Natural killer cell treated with Interleukin-12 subunit alpha and Interleukin-12 subunit beta and Interleukin-15 and Interleukin-18, amount 100 ng/mL, for 72 hours (primary cell): ENCODE results near the gene DCP2. TPM values are rescaled to one million over a fixed set of nuclear protein-coding genes. Genes with fewer than 3 reads are reported as not detected.
A peak's percentile ranks its signal among the peaks of the same experiment; 100 is the strongest.
"Not testable (repeated sequence)": the region's sequence is repeated elsewhere in the genome, so short reads cannot be mapped to it uniquely, and the experiment has no call there.

ENCODE experiments used
- ATAC-seq, 2 donors: fragments of 150-1000 bp; cut with Tn5 transposase in 1 of 2; sonication (Bioruptor Pico), chemical (Tn5 transposase) in 1 of 2; 2 replicates each; pipeline ENCODE4 v1.10.0; 2021
- DNase-seq: peaks from one replicate; pipeline ENCODE4 v3.0.0; 2022; ENCODE audit warnings: low spot score
- H3K27ac Mint-ChIP-seq, 2 donors: 1 replicate in 1 of 2; 2 replicates in 1 of 2; pipeline ENCODE4 v1.8.0; 2022; ENCODE audit warnings: mixed read lengths in 2 of 2, mild to moderate bottlenecking in 1 of 2, moderate library complexity in 1 of 2
- H3K27me3 Mint-ChIP-seq, 2 donors: 1 replicate in 1 of 2; 2 replicates in 1 of 2; pipeline ENCODE4 v1.8.0; 2022; ENCODE audit warnings: mixed read lengths in 2 of 2
- H3K36me3 Mint-ChIP-seq: one replicate; pipeline ENCODE4 v1.8.0; 2022; ENCODE audit warnings: mixed read lengths
- H3K4me1 Mint-ChIP-seq, 2 donors: 1 replicate in 1 of 2; 2 replicates in 1 of 2; pipeline ENCODE4 v1.8.0; 2022; ENCODE audit warnings: low read depth in 2 of 2, mixed read lengths in 2 of 2, mild to moderate bottlenecking in 1 of 2
- H3K4me3 Mint-ChIP-seq: one replicate; pipeline ENCODE4 v1.8.0; 2022; ENCODE audit warnings: mixed read lengths
- H3K9me3 Mint-ChIP-seq: 2 replicates; pipeline ENCODE4 v1.8.0; 2022; ENCODE audit warnings: mixed read lengths
- total RNA-seq, 2 donors: library from RNA; stranded (reverse); gene quantifications; one replicate each; pipeline ENCODE4 v1.2.3, GENCODE V29; 2022

The DCP2 gene
- total RNA-seq, 2 donors from 2014 or later, result 76.9 to 95.1 TPM

DNA sequence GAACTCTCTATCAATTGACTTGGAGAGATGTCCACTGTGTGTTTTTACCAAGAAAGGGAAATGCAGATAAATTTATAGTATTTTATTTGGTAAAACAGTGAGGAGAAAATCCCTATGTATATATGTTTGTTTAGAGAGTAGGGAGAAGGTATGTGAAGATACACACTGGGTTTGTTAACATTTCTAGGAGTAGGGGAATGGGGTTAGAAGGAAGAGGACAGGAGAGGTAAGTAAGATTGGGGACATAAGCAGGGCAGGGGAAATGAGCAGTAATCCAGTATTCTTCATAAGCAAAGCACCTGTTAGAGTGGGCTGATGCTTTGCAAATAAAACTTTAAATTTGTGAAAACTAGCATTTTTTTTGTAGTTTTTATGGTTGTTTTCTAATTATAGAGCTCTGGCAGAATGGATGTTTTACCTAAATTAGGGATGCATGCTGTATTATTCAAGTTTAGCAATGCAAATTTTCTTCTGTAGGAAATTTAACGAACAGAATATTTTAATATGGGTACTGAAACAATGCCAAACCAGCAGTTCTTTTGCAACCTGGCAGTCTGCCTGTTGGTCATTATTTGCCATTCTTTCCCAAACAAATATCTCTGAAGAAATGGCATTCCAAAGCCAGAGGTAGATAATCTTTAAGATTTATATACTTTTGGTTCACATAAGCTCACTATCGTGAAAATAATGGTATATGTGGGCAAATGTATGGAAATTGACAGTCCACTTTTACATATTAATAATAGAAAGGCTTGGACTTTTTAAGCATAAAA, 19.4 kb upstream of the DCP2 start:
- ATAC-seq, result no peak
- no peak for DNase-seq
- Mint-ChIP-seq H3K27ac (no peak overlapping the region), H3K9me3 (no peaks in the 10 kb centered on the region), H3K36me3 (no peaks in the 10 kb centered on the region), H3K4me3 (no peak overlapping the region), H3K27me3 (peaks cover 0 to 8% of the 10 kb centered on the region in 2 donors), H3K4me1 (peaks cover 7 to 11% of the 10 kb centered on the region in 2 donors)

DNA sequence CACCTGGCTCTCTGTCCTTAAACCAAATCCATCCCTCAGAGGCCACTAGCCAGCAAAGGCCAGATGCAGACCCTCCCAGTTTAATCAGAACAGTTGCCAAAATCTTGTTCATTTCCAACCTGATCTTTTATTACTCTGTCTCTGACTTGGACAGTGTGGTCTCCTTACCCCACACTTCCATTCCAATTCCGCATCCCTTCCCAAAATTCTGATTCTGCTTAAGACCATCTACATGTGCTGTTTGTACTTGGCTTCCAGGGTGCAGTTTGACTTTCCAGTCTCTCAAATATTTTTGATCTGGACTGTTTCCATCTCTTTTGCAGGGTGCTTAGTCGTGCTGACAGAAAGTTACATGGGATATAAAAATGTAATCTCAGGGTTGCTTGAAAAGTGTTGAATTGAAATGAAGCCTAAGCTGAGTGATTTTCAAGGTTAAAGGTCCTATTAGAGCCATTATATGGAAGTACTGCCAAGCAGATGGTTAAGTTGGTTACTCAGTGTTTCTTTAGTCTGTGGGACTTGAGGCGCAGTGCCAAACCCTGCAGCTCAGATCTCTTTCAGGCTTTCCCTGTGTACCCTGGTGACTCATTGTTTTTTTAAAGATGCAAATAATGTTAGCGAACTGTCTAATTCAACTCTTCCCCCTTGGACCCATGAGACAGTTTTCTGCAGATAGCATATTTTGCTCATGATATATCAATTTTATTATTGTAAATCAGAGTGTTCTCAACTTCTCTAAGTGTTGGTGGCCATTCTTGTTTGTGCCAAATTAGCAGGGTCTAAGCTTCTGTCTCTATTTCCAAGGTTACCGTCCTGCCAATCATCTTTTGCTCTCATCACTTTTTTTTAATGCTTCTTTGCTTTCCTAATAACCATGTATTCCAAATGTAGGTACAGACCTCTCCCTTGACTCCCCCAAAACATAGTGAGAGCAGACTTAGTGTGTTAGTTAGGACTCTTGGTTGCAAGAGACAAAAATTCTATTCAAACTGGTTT, 18.2 kb upstream of the DCP2 start:
- DNase-seq (no peak), ATAC-seq (peak; percentile 24 to 56)
- Mint-ChIP-seq H3K36me3 (no peaks in the 10 kb centered on the region), H3K4me1 (peaks cover 15 to 20% of the 10 kb centered on the region in 2 donors), H3K27ac (peak overlapping the region in 1 of 2 donors; percentile 6), H3K27me3 (peaks cover 0 to 7% of the 10 kb centered on the region in 2 donors), H3K9me3 (no peaks in the 10 kb centered on the region), H3K4me3 (no peak overlapping the region)

DNA sequence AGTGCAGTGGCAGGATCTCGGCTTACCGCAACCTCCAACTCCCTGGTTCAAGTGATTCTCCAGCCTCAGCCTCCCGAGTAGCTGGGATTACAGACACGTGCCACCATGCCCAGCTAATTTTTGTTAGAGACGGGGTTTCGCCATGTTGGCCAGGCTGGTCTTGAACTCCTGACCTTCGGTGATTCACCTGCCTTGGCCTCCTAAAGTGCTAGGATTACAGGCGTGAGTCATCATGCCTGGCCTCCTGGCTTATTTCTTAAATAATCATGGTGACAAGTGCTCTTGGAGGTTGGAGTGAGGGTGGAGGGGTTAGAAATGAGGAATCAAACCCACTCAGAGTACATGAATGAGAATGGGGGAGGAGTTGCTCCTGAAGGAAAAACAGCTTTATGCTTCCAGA, 16.7 kb upstream of the DCP2 start:
- not testable (repeated sequence) for DNase-seq, ATAC-seq, H3K4me3 Mint-ChIP-seq, H3K27me3 Mint-ChIP-seq, H3K36me3 Mint-ChIP-seq, H3K9me3 Mint-ChIP-seq
- Mint-ChIP-seq H3K27ac (peak overlapping the region in 1 of 2 donors; percentile 65), H3K4me1 (peaks cover 22 to 30% of the 10 kb centered on the region in 2 donors)

DNA sequence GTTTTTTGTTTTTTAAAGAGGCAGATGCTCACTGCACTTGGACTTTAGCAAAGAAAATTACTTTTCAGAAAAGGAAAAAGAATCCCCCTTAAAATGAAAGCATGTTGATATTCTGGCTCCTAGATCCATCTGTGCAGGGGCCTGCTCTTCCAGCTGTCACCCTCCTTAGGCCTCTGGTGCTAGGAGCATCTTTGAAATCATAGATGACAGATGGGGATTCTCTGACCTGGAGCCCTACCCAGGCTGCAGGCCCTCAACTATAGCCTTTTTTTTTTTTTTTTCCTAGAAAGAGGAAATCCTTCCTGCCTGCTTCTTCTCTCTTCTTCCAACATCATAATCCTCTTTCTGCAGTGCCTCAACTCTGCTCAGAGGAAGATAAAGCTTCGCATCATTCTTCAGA, 16.3 kb upstream of the DCP2 start:
- H3K4me3 Mint-ChIP-seq, result no peak overlapping the region
- peaks cover 22 to 30% of the 10 kb centered on the region in 2 donors for H3K4me1 Mint-ChIP-seq
- peak overlapping the region; percentile 4 to 65 for H3K27ac Mint-ChIP-seq
- H3K27me3 Mint-ChIP-seq, result peaks cover 0 to 5% of the 10 kb centered on the region in 2 donors
- no peaks in the 10 kb centered on the region for H3K36me3 Mint-ChIP-seq
- ATAC-seq, result no peak
- no peak for DNase-seq
- H3K9me3 Mint-ChIP-seq, result no peaks in the 10 kb centered on the region

DNA sequence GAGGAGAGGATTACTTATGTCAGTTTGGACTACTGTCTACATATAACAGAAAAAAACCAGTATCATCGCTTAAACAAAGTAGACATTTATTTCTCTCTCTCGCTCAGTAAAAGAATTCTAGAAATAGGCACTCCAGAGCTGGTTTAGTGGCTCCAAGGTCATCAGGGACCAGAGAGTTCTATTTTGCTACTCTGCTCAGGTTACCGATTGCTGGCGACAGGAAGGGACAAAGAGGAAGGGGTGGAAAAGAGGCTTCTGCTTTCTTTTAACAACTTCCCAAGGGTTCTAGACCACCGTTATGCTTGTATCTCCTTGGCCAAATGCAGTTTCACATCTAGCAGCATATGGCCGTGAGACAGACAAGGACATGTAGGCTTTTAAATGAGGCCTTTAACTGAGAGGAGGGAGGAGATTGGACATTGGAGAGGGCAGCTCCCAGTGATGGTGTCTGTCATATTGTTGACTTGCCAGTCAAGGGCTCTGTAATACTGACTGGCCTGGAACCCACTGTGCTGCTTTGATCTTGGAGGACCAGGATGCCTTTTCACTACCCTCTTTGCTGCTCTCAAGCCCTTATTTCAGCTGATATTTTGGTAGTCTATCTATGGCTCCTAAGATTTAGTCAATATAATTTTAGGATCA, 15.6 kb upstream of the DCP2 start:
- Mint-ChIP-seq H3K4me3 (no peak overlapping the region), H3K27me3 (peaks cover 0 to 5% of the 10 kb centered on the region in 2 donors), H3K9me3 (no peaks in the 10 kb centered on the region), H3K36me3 (no peaks in the 10 kb centered on the region), H3K4me1 (peaks cover 22 to 34% of the 10 kb centered on the region in 2 donors), H3K27ac (peak overlapping the region; percentile 4 to 65)
- no peak for ATAC-seq
- DNase-seq, result no peak

DNA sequence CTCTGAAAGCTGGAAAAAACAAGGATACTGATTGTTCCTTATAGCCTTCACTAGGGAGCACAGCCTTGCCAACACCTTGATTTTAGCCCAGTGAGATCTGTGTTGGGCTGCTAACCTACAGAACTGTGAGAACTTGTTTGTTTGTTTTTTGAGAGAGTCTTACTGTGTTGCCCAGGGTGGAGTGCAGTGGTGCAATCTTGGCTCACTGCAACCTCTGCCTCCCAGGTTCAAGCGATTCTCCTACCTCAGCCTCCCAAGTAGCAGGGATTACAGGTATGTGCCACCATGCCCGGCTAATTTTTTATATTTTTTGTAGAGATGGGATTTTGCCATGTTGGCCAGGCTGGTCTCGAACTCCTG, 13.2 kb upstream of the DCP2 start:
- not testable (repeated sequence) for ATAC-seq, H3K36me3 Mint-ChIP-seq, H3K27me3 Mint-ChIP-seq, DNase-seq, H3K9me3 Mint-ChIP-seq
- Mint-ChIP-seq H3K27ac (peak overlapping the region; percentile 80 to 90), H3K4me3 (peak overlapping the region; percentile 67), H3K4me1 (peaks cover 22 to 42% of the 10 kb centered on the region in 2 donors)

DNA sequence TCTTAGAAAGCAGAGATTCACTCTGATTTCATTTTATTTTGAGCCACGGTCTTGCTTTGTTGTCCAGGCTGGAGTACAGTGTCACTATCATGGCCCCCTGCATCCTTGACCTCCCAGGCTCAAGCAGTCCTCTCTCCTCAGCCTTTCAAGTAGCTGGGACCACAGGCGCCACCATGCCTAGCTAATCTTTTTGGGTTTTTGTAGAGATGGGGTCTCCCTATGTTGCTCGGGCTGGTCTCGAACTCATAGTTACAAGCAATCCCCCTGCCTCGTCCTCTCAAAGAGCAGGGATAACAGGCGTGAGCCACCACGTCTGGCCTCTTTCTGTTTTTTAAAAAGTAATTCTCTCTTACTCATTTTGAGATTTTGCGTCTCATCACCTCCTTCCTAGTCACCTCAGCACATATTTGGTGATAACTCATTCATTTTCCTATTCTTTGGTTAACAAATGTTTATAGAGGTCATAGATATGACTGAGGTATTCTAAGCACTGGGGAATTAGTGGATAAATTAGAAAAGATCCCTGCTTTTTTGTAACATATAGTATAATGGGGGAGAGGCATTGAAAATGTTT, 10.8 kb upstream of the DCP2 start:
- peak overlapping the region; percentile 61 to 76 for H3K27ac Mint-ChIP-seq
- H3K4me1 Mint-ChIP-seq, result peaks cover 15 to 38% of the 10 kb centered on the region in 2 donors
- no peaks in the 10 kb centered on the region for H3K9me3 Mint-ChIP-seq
- no peaks in the 10 kb centered on the region for H3K36me3 Mint-ChIP-seq
- DNase-seq (no peak), ATAC-seq (peak in 1 of 2 donors; percentile 60)
- H3K27me3 Mint-ChIP-seq, result no peaks in the 10 kb centered on the region
- peak overlapping the region; percentile 49 for H3K4me3 Mint-ChIP-seq

DNA sequence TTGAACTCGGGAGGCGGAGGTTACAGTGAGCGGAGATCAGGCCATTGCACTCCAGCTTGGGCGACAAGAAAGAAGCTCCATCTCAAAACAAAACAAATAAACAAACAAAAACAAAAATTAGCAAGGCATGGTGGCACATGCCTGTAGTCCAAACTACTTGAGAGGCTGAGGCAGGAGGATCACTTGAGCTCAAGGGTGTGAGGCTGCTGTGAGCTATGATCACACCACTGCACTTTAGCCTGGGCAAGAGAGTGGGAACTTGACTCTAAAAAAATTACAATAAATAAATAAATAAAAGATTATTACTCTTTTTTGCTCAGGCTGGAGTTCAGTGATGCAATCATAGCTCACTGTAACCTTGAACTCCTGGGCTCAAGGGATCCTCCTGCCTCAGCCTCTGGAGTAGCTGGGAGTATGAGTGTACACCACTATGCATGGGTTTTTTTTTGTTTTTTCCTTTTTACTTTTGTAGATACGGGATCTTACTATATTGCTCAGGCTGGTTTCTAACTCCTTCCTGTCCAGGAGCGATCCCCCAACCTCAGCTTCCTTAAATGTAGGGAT, 9.0 kb upstream of the DCP2 start:
- no peak for DNase-seq

DNA sequence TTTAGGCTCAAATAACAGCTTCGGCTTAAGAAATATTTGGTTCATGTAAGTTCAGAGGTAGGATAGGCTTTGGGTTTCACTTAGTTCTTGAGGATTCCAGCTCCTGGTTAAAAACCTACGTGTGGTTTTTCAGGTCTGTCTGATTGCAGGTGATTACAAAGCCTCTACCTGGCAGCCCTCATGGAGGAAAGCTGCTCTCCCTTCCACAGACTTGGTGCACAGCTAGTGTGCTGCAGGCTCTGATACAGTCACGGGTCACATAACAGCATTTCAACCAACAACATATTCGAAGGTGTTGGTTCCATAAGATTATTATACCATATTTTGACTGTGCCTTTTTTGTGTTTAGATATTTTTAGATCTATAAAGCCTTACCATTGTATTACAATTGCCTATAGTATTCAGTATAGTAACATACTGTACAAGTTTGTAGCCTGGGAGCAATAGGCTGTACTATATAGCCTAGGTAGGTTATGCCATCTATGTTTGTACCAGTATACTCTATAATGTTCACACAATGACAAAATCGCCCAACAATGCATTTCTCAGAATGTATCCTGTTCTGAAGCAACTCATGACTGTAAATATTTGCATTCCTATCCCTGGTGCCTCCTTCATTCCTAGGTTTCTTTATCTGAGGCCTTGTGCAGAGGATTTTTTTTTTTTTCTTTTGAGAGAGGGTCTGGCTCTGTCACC, 8.0 kb upstream of the DCP2 start:
- H3K27me3 Mint-ChIP-seq, result no peaks in the 10 kb centered on the region
- no peaks in the 10 kb centered on the region for H3K9me3 Mint-ChIP-seq
- H3K36me3 Mint-ChIP-seq, result no peaks in the 10 kb centered on the region
- ATAC-seq, result no peak
- no peak overlapping the region for H3K4me3 Mint-ChIP-seq
- no peak overlapping the region for H3K27ac Mint-ChIP-seq
- peaks cover 6 to 27% of the 10 kb centered on the region in 2 donors for H3K4me1 Mint-ChIP-seq
- DNase-seq, result no peak

More for the DNA sequence above, 9.0 kb upstream of the DCP2 start:
- peaks cover 15 to 37% of the 10 kb centered on the region in 2 donors for H3K4me1 Mint-ChIP-seq
- no peak overlapping the region for H3K4me3 Mint-ChIP-seq
- H3K9me3 Mint-ChIP-seq, result no peaks in the 10 kb centered on the region
- ATAC-seq, result no peak
- H3K36me3 Mint-ChIP-seq, result no peaks in the 10 kb centered on the region
- no peak overlapping the region for H3K27ac Mint-ChIP-seq
- no peaks in the 10 kb centered on the region for H3K27me3 Mint-ChIP-seq

DNA sequence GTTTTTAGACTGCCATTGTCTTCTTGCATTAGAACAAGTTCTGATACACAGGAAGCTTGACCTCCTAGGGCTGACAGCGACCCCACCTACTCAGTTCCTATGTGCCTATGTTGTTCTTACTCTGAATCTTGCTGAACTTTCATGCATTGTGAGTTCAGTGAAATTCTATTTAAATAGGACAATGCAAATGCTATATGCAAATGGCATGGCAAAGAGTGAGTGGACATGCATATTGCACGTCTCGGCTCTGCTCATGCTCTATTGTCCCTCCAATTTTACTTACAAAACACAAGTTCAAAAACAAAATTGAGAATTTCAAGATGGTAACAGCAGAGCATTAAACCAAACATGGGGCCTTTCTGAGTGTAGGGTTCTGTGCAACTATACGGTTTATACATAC, 5.3 kb upstream of the DCP2 start:
- no peak overlapping the region for H3K27ac Mint-ChIP-seq
- H3K9me3 Mint-ChIP-seq, result no peaks in the 10 kb centered on the region
- no peaks in the 10 kb centered on the region for H3K36me3 Mint-ChIP-seq
- H3K4me1 Mint-ChIP-seq, result peaks cover 8 to 24% of the 10 kb centered on the region in 2 donors
- no peak overlapping the region for H3K4me3 Mint-ChIP-seq
- DNase-seq (no peak), ATAC-seq (no peak)
- no peaks in the 10 kb centered on the region for H3K27me3 Mint-ChIP-seq

DNA sequence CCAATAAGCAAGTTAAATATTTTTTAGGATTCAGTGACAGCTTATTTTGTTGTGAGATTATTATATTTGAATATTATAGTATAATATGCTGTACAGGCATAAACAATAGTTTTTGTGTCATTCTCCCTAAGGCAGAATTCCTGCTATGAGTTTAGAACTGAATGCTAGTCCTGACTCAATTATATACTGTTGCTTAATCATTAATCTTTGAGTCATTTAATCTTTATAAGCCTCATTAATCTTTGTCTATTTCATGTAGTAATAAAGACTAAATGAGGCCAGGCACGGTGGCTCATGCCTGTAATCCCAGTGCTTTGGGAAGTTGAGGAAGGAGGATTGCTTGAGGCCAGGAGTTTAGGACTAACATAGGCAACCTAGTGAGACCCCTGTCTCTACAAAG, 3.6 kb upstream of the DCP2 start:
- H3K36me3 Mint-ChIP-seq, result no peaks in the 10 kb centered on the region
- peaks cover 14 to 25% of the 10 kb centered on the region in 2 donors for H3K4me1 Mint-ChIP-seq
- H3K9me3 Mint-ChIP-seq, result no peaks in the 10 kb centered on the region
- no peak overlapping the region for H3K27ac Mint-ChIP-seq
- no peak for DNase-seq
- ATAC-seq, result no peak
- H3K4me3 Mint-ChIP-seq, result no peak overlapping the region
- no peaks in the 10 kb centered on the region for H3K27me3 Mint-ChIP-seq

DNA sequence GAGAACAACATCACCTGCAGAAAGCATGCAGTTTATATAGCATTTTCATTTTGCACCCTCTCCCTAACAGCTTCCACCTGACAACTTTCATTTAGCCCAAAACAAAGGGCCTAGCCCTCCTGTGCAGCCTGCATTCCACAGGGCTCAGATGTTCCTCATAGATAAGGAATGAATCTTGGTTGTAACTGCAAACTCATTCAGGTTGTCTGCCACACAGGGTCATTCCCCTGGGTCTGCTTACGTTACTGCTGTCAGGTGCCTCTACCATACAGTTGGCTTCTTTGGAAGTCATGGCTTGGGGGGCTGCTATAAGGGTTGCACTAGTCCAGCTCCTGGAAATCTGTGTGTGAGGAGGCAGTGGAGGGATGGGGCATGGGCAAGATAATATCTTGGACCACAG, 2.7 kb upstream of the DCP2 start:
- no peak overlapping the region for H3K4me3 Mint-ChIP-seq

More for the DNA sequence above, 2.7 kb upstream of the DCP2 start:
- ATAC-seq, result no peak
- no peaks in the 10 kb centered on the region for H3K27me3 Mint-ChIP-seq
- no peaks in the 10 kb centered on the region for H3K9me3 Mint-ChIP-seq
- H3K27ac Mint-ChIP-seq, result no peak overlapping the region
- H3K4me1 Mint-ChIP-seq, result peaks cover 18 to 33% of the 10 kb centered on the region in 2 donors
- DNase-seq, result no peak
- H3K36me3 Mint-ChIP-seq, result no peaks in the 10 kb centered on the region
